ENCODE measurements around the gene PRSS57. TPM values are rescaled to one million over a fixed set of nuclear protein-coding genes. Genes with fewer than 3 reads are reported as not detected.
"Not testable (repeated sequence)": the region's sequence is repeated elsewhere in the genome, so short reads cannot be mapped to it uniquely, and the experiment has no call there.

PRSS57 gene
- total RNA-seq, 2 experiments from 2014 or later: not detected

GRCh38 chr19:741506-742131 is 46.4 kb upstream of the PRSS57 start:
- Mint-ChIP-seq H3K9me3 (no peaks in the 10 kb centered on the region), H3K36me3 (ENCODE audit: low read depth) (no peaks in the 10 kb centered on the region), H3K27ac (no peak overlapping the region), H3K4me3 (no peak overlapping the region), H3K27me3 (no peaks in the 10 kb centered on the region), H3K4me1 (ENCODE audit: low read depth) (no peaks in the 10 kb centered on the region)
- intact Hi-C loops (cut with DNase I, micrococcal nuclease): no loop called here
- Histone ChIP-seq H3K27me3 (ENCODE audit: control insufficient read depth in 1 of 2, insufficient read depth in 2 of 2, low read length in 2 of 2) (no peaks in the 10 kb centered on the region), H3K9me3 (ENCODE audit: control insufficient read depth in 1 of 2, insufficient read depth in 1 of 2, low read length in 2 of 2) (peaks cover 0 to 35% of the 10 kb centered on the region in 2 experiments), H3K36me3 (ENCODE audit: insufficient read depth, low read length) (no peaks in the 10 kb centered on the region), H3K4me1 (ENCODE audit: insufficient read depth, low read length) (peaks cover 6% of the 10 kb centered on the region), H3K4me3 (ENCODE audit: low read length) (no peak overlapping the region), H3K27ac (ENCODE audit: low read depth in 1 of 2, low read length in 2 of 2) (no peak overlapping the region)
- TF ChIP-seq, protein P1, sequence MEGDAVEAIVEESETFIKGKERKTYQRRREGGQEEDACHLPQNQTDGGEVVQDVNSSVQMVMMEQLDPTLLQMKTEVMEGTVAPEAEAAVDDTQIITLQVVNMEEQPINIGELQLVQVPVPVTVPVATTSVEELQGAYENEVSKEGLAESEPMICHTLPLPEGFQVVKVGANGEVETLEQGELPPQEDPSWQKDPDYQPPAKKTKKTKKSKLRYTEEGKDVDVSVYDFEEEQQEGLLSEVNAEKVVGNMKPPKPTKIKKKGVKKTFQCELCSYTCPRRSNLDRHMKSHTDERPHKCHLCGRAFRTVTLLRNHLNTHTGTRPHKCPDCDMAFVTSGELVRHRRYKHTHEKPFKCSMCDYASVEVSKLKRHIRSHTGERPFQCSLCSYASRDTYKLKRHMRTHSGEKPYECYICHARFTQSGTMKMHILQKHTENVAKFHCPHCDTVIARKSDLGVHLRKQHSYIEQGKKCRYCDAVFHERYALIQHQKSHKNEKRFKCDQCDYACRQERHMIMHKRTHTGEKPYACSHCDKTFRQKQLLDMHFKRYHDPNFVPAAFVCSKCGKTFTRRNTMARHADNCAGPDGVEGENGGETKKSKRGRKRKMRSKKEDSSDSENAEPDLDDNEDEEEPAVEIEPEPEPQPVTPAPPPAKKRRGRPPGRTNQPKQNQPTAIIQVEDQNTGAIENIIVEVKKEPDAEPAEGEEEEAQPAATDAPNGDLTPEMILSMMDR (IDR thresholded peaks at IDR 0.05): no peak
- ChIA-PET POLR2A (no interaction called here), CTCF (no interaction called here)
- no peak for ATAC-seq (ENCODE audit: poor library complexity)
- peak in 3 of 14 experiments; percentile 17 to 45 (median 20) for DNase-seq

DNA sequence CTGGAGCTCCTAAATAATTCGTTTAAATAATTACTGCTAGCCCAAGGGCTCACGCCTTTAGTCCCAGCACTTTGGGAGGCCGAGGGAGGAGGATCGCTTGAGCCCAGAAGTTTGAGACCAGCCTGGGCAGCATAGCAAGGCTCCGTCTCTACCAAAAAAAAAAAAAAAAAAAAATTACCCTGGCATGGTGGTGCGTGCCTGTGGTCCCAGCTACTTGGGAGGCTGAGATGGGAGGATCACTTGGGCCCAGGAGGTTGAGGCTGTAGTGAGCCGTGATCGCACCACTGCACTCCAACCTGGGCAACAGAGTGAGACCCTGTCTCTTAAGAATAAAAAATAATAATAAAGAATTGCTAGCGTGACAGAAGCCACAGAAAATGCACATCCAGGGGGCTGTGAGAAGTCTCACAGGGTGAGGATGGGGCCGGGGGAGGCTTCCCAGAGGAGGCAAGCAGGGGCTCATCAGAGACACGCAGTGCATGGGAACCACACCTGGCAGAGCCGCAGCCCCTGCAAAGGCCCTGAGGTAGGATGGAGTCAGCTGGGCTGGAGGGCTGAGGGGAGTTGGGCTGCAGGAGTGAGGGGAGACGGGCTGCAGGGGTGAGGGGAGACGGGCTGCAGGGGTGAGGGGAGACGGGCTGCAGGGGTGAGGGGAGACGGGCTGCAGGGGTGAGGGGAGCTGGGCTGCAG is 45.7 kb upstream of the PRSS57 start:
- H3K27me3 Mint-ChIP-seq; H3K4me3 Mint-ChIP-seq; H3K4me1 ChIP-seq (ENCODE audit: insufficient read depth, low read length); H3K36me3 ChIP-seq (ENCODE audit: insufficient read depth, low read length); H3K27ac ChIP-seq (ENCODE audit: low read depth in 1 of 2, low read length in 2 of 2); H3K9me3 Mint-ChIP-seq; H3K36me3 Mint-ChIP-seq (ENCODE audit: low read depth); H3K27ac Mint-ChIP-seq; ATAC-seq (ENCODE audit: poor library complexity); H3K4me3 ChIP-seq (ENCODE audit: low read length); DNase-seq; H3K27me3 ChIP-seq (ENCODE audit: control insufficient read depth in 1 of 2, insufficient read depth in 2 of 2, low read length in 2 of 2); intact Hi-C loops (cut with DNase I, micrococcal nuclease); CTCF ChIA-PET; POLR2A ChIA-PET; H3K4me1 Mint-ChIP-seq (ENCODE audit: low read depth): not testable (repeated sequence)
- peaks cover 0 to 28% of the 10 kb centered on the region in 2 experiments for H3K9me3 ChIP-seq (ENCODE audit: control insufficient read depth in 1 of 2, insufficient read depth in 1 of 2, low read length in 2 of 2)

DNA sequence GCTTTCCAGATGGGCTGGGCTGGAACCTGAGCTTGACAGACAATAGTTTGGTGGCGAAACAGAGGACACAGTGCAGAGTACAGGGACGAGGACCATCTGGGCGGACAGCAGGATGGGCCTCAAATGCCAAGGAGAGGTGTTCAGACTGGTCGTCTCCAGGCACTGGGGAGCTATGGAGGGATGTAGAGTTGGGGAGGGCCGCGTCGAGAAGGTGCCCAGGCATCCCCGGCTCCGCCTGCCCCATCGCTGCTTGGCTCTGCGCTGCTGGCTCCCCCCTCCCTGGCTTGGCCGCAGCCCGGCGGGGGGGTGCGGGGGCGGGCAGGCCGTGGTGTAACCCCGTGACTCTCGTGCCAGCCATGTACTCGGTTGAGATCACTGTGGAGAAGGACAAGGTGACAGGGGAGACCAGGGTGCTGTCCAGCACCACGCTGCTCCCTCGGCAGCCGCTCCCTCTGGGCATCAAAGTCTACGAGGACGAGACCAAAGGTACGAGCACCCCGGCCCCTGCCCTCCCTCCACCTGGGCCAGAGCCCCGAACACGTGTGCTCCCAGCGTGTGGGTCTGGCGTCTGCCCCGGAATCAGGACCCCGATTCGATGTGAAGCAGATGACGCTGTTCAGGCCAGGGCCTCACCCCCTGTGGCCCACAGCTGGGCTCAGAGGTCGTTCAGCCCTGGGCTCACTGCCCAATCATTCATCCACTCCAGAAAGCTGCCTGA is 44.9 kb upstream of the PRSS57 start:
- Mint-ChIP-seq H3K4me1 (ENCODE audit: low read depth) (no peaks in the 10 kb centered on the region), H3K27me3 (no peaks in the 10 kb centered on the region), H3K4me3 (no peak overlapping the region), H3K27ac (no peak overlapping the region), H3K9me3 (no peaks in the 10 kb centered on the region), H3K36me3 (ENCODE audit: low read depth) (no peaks in the 10 kb centered on the region)
- H3K4me3 ChIP-seq (ENCODE audit: low read length): no peak overlapping the region
- no peaks in the 10 kb centered on the region for H3K36me3 ChIP-seq (ENCODE audit: insufficient read depth, low read length)
- intact Hi-C loops (cut with DNase I, micrococcal nuclease): no loop called here
- CTCF ChIA-PET: interaction anchor here (0.6 kb wide), 1 partner anchor 102 kb away, joined by 3 read pairs; no protein-coding TSS in a partner anchor
- DNase-seq (peak in 1 of 14 experiments; percentile 34), ATAC-seq (ENCODE audit: poor library complexity) (no peak)
- TF ChIP-seq, protein P1 (IDR thresholded peaks at IDR 0.05): no peak
- H3K4me1 ChIP-seq (ENCODE audit: insufficient read depth, low read length): peaks cover 6% of the 10 kb centered on the region
- H3K9me3 ChIP-seq (ENCODE audit: control insufficient read depth in 1 of 2, insufficient read depth in 1 of 2, low read length in 2 of 2): peaks cover 0 to 23% of the 10 kb centered on the region in 2 experiments
- H3K27ac ChIP-seq (ENCODE audit: low read depth in 1 of 2, low read length in 2 of 2): no peak overlapping the region
- POLR2A ChIA-PET: interaction anchor here (0.6 kb wide), 1 partner anchor 464 kb away, joined by 3 read pairs; no protein-coding TSS in a partner anchor
- no peaks in the 10 kb centered on the region for H3K27me3 ChIP-seq (ENCODE audit: control insufficient read depth in 1 of 2, insufficient read depth in 2 of 2, low read length in 2 of 2)
